NCI-H2196 (cell line): ENCODE data around the gene TMEM50A.
"Not testable (repeated sequence)": the region's sequence is repeated elsewhere in the genome, so short reads cannot be mapped to it uniquely, and the experiment has no call there.

Experiments used
- DNase-seq: peaks from one replicate; lab custom pipeline; 2025; ENCODE audit not compliant: unreplicated experiment; lab: John Stamatoyannopoulos, UW

TMEM50A gene

GRCh38 chr1:25383090-25383489, 45.0 kb downstream of the TMEM50A start:
- DNase-seq, result not testable (repeated sequence)

GRCh38 chr1:25383875-25384274, 45.7 kb downstream of the TMEM50A start:
- not testable (repeated sequence) for DNase-seq

- DNase-seq, result not testable (repeated sequence)
Observed at GRCh38 chr1:25387096-25387495, 49.0 kb downstream of the TMEM50A start.

DNA sequence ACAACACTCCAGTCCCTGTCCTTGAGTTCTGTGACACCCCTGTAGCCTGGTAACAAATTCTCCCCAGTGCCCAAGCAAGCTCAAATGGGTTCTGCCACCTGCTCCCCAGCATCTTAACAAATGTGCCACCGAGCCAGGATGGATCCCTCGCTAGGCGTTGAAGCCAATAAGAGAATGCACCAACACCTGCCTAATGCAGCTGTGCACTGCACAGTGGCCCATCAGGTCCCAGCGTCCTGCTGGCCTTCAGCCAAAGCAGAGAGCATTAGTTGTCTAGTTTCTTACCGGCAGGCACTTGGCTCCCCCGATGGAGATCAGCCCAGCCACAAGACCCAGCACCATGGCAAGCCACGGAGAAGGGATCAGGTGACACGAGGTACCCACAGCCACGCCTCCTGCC, 50.6 kb downstream of the TMEM50A start:
- peak; percentile 26 for DNase-seq

DNA sequence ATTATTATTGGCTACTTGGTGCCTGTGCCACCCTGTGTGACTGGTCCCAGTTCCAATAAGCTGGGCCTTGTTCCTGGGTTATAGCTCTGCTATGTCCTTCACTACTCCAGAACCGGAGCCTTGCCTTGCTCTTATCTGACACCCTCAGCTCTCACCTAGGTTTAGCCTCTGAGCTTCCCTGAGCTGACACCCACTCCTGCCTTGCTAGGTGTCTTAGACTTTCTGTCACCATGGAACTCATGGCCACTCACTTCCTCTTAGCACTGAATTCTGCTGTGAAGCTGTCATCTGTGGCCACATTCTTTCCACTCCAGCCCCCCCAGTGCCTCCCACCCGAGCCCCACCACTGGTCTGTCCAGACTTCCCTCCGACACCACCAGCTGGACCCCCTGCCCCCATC, 51.6 kb downstream of the TMEM50A start:
- not testable (repeated sequence) for DNase-seq

DNA sequence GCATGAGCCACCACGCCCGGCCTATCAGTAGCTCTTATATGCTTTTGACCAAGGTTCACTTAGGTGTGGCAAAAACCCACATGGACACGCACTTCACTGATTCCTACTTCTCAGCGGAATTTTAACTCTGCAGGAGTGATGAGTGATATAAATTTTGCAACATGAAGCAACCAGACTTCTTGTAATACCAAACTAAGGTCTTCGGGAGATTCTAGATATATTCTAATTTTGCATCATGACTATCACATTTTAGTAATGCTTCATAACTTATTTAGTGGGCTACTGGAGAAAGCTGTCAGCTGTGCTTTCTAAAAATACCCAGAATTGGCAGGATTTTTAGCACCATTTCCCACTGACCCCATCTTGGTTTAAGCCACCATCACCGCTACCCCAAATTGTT, 54.7 kb downstream of the TMEM50A start:
- DNase-seq, result no peak

GRCh38 chr1:25397549-25397948, 59.4 kb downstream of the TMEM50A start:
- DNase-seq, result not testable (repeated sequence)

DNA sequence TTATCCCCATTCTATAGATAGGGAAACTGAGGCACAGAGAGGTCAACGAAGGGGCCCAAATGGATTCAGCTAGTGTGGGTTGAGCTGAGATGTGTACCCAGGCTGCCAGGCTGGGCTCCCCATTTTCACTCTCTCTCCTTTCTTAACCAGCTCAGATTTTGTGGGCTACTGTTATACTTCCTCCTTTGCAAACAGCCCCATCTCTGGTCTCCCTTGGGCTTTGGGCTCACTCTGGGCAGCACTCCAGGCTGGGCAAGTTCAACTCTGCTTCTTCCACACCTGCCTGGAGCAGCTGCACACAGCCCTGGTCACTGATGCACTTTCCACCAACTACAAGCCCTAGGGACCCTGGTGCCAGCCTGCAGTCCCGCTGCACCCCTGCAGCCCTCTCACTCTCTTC, 59.9 kb downstream of the TMEM50A start:
- not testable (repeated sequence) for DNase-seq

- peak; percentile 7 for DNase-seq
Observed at GRCh38 chr1:25402947-25403803, 65.0 kb downstream of the TMEM50A start.

GRCh38 chr1:25405731-25406305, 67.7 kb downstream of the TMEM50A start:
- DNase-seq, result not testable (repeated sequence)

DNA sequence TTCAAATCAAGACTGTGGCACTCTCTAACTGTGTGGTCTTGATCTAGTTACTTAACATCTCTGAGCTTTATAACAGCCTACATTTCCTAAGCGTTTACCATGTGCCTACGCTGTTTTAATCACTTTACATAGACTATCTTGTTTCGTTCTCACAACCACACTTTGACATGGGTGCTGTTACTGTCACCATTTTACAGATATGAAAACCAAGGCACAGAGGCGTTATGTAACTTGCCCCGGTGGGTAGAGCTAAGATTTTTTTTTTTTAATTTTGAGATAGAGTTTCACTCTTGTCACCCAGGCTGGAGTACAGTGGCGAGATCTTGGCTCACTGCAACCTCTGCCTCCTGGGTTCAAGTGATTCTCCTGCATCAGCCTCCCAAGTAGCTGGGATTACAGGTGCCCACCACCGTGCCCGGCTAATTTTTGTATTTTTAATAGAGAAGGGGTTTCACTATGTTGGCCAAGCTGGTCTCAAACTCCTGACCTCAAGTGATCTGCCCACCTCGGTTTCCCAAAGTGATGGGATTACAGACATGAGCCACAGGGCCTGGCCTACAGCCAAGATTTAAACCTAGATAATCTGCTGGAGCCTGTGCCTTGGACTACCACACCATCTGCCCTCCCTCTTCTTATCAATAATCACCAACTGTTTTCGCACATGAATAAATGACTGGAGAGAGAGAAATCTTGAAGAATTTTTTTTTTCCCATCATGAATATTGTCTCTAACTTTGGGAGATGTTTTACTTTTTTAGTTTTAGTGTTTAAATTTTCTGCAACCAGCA, 71.7 kb downstream of the TMEM50A start:
- not testable (repeated sequence) for DNase-seq
